IPS-20b (cell line): Measurements from ENCODE around the gene ABCG1.

Experiments used
- H3K27ac ChIP-seq: one replicate; pipeline ENCODE4 v1.5.1; 2013; ENCODE audit warnings: low read length
- H3K27me3 ChIP-seq: 2 replicates; pipeline ENCODE4 v1.6.1; 2013; ENCODE audit warnings: mild to moderate bottlenecking, low read length, inconsistent platforms; ENCODE audit not compliant: insufficient read depth
- H3K36me3 ChIP-seq: 2 replicates; pipeline ENCODE4 v1.6.1; 2013; ENCODE audit warnings: low read depth, mild to moderate bottlenecking, inconsistent platforms, low read length, moderate library complexity; ENCODE audit not compliant: insufficient read depth
- H3K4me1 ChIP-seq: 2 replicates; pipeline ENCODE4 v1.6.1; 2013; ENCODE audit warnings: mild to moderate bottlenecking, control low read depth, inconsistent platforms, low read length, moderate library complexity; ENCODE audit not compliant: insufficient read depth
- H3K4me3 ChIP-seq: 2 replicates; pipeline ENCODE4 v1.5.1; 2013; ENCODE audit warnings: mild to moderate bottlenecking, low read length, inconsistent platforms
- H3K9ac ChIP-seq: 2 replicates; pipeline ENCODE4 v1.6.1; 2013; ENCODE audit warnings: low read depth, mild to moderate bottlenecking, inconsistent platforms, low read length, moderate library complexity
- H3K9me3 ChIP-seq: 2 replicates; pipeline ENCODE4 v1.6.1; 2013; ENCODE audit warnings: mild to moderate bottlenecking, low read depth, low read length, inconsistent platforms; ENCODE audit not compliant: insufficient read depth

ABCG1 gene

DNA sequence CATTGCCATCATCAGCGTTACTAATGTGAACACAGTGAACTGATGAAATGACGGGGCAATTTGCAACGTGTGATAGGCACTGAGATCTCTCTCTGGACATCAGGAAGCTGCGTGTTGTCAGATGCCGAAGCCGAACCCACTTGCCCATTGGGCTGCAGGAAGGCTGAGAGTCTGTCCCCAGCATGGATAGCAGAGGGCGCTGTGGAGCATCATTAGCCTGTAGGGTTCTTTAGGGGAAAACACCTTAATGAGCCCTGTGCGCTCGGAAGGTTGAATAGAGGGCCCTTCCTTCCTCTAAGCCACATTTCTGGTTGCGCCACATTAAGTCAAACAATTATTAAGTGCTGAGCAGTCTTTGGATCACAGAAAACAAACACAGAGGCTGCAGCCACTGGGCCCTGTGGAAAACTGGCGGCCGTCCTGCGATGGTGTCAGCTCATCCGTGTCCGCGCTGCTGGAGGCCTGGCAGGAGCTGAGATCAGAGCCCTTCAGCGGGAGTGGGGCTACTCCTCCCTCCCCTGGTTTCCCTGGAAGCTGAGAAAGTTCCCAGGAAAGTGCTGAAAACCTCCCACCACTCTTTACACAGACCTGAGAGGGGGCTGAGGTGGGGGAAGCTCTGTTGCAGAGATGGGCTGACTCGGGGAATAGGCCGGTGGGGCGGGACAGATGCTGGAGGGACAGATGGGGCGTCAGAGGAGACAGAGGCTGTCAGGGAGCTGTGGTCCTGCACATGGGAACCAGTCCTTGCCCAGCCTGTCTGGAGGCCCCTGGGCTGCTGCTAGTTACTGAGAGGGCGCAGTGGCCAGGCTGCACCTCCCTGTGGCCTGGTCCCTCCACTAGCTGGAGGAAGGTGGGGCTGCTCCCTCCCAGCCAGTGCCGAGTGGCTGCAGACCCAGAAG is 119.1 kb downstream of the ABCG1 start:
- H3K27ac ChIP-seq, result no peak overlapping the region
- no peak overlapping the region for H3K9ac ChIP-seq
- H3K36me3 ChIP-seq, result no peaks in the 10 kb centered on the region
- peaks cover 18% of the 10 kb centered on the region; the same call in 1 of the 2 replicates for H3K4me1 ChIP-seq
- H3K27me3 ChIP-seq, result no peaks in the 10 kb centered on the region
- H3K4me3 ChIP-seq, result no peak overlapping the region
- H3K9me3 ChIP-seq, result no peaks in the 10 kb centered on the region

DNA sequence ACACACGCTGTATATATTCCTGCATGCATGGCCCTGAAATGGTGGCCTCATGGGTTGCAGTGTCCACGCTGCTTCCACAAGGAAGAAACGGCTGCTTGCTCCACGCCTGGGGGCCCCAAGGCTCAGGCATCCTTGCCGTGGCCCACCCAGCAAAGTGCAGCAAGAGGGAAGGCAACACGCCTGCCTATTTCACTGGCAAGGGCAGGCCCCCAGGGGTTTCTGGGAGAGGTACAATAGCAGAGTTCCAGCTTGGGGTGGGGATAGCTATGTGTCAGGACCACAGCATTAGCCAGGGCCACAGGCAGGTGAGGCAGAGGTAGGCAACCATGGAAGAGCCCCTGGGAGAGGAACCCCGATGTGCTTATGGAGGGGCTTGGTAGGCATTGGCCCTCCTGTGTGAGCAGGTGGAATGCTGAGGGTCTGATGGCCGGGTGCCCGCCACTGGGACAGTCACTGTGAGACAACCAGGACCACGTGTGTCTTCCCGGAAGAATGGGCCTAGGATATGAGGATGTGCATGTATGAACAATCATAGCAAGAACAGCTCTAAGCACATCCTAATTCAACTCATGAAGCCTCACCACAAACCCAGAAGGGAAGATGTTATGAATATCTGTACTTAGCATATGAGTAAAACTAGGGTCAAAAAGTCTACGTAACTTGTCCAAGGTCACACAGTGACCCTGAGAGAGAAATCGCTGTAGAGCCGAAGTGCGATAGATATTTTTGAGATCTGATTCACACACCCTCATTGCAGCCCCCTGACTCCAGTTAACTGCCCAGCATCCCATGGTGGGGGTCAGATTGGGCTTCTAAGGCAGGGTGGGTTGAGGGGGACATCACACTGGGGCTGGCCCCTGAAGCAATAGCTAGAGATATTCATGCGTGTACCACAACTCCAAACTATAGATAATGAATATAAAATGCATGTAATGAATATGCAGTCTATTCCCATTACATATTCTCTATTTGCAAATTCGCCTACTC is 120.1 kb downstream of the ABCG1 start:
- Histone ChIP-seq H3K4me3 (no peak overlapping the region), H3K27me3 (no peaks in the 10 kb centered on the region), H3K27ac (no peak overlapping the region), H3K9ac (no peak overlapping the region), H3K36me3 (no peaks in the 10 kb centered on the region), H3K4me1 (peaks cover 18% of the 10 kb centered on the region; the same call in 1 of the 2 replicates), H3K9me3 (no peaks in the 10 kb centered on the region)

DNA sequence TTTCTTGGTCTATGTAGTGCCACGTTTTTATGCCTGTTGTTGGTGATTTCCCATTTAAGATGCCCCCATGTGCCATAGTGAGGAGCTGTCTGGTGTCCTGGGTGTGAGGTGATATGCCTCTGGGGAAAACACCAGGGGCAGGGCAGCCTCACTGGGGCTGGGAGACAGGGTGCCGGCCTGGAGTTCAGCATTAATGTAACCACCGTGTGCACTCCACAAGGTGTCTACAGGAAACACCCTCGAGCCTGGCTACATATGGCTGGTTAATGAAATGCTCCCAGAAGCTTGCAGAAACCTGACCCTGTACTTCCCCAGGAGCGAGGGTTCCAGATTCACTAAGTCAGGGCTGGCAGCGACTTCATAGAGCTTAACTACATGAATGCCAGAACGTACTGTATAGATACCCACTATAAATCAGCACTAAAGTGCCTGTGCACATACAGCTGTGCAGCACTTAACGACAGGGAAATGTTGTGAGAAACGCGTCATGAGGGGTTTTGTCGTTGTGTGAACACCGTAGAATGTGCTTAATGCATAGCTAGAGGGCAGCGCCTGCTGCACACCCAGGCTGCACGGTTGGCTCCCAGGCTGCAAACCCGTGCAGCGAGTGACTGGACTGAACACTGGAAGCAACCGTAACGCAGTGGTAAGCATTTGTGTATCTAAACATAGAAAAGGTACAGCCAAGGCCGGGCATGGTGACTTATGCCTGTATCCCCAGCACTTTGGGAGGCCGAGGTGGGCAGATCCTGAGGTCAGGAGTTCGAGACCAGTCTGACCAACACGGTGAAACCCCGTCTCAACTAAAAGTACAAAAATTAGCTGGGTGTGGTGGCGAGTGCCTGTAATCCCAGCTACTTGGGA is 121.5 kb downstream of the ABCG1 start:
- Histone ChIP-seq H3K9me3 (no peaks in the 10 kb centered on the region), H3K4me1 (peaks cover 16% of the 10 kb centered on the region; the same call in 1 of the 2 replicates), H3K4me3 (no peak overlapping the region), H3K36me3 (no peaks in the 10 kb centered on the region), H3K27ac (no peak overlapping the region), H3K9ac (no peak overlapping the region), H3K27me3 (no peaks in the 10 kb centered on the region)

DNA sequence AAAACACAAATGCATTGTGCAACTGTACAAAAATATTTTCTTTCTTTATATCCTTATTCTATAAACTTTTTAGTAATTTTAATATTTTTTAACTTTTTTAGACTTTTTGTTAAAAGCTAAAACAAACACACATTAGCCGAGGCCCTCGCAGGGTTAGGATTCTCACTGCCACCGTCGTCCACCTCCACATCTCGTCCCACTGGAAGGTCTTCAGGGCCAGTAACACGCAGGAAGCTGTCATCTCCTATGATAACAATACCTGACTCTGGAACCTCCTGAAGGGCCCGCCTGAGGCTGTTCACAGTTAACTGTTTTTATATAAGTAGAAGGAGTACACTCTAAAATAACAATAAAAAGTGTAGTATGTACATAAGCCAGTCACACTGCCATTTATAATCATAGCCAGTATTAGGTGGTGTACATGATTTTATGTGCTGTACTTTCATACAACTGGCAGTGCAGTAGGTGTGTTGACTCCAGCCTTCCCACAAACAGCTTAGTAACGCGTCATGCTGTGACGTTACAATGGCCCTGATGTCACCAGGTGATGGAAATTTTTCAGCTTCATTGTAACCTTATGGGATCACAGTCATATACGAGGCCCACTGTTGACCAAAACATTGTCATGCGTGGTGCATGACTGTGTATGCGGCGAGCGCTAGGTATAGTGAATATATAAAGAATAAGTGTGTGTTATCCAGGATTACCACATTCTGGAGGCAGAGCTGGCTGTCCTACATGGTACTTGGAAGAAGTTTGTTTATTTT is 123.0 kb downstream of the ABCG1 start:
- Histone ChIP-seq H3K36me3 (no peaks in the 10 kb centered on the region), H3K4me3 (no peak overlapping the region), H3K27ac (no peak overlapping the region), H3K9me3 (no peaks in the 10 kb centered on the region), H3K4me1 (peaks cover 4% of the 10 kb centered on the region; the same call in 1 of the 2 replicates), H3K9ac (no peak overlapping the region), H3K27me3 (no peaks in the 10 kb centered on the region)

- H3K27ac ChIP-seq, result no peak overlapping the region
- no peaks in the 10 kb centered on the region for H3K27me3 ChIP-seq
These were observed 124.2 kb downstream of the ABCG1 start for GRCh38 chr21:42343101-42343500.

GRCh38 chr21:42343556-42343955 is 124.6 kb downstream of the ABCG1 start:
- Histone ChIP-seq H3K4me3 (no peak overlapping the region), H3K36me3 (no peaks in the 10 kb centered on the region), H3K9me3 (no peaks in the 10 kb centered on the region), H3K9ac (no peak overlapping the region), H3K4me1 (no peaks in the 10 kb centered on the region), H3K27me3 (no peaks in the 10 kb centered on the region), H3K27ac (no peak overlapping the region)

More at GRCh38 chr21:42343101-42343500, 124.2 kb downstream of the ABCG1 start:
- no peaks in the 10 kb centered on the region for H3K9me3 ChIP-seq
- H3K4me1 ChIP-seq, result peaks cover 2% of the 10 kb centered on the region; the same call in 1 of the 2 replicates
- no peaks in the 10 kb centered on the region for H3K36me3 ChIP-seq
- no peak overlapping the region for H3K4me3 ChIP-seq
- no peak overlapping the region for H3K9ac ChIP-seq

- Histone ChIP-seq H3K9ac (no peak overlapping the region), H3K36me3 (no peaks in the 10 kb centered on the region), H3K27me3 (no peaks in the 10 kb centered on the region), H3K27ac (no peak overlapping the region), H3K4me1 (no peaks in the 10 kb centered on the region), H3K9me3 (no peaks in the 10 kb centered on the region), H3K4me3 (no peak overlapping the region)
These were observed 125.1 kb downstream of the ABCG1 start for GRCh38 chr21:42343963-42344510.

GRCh38 chr21:42344631-42345030 is 125.7 kb downstream of the ABCG1 start:
- Histone ChIP-seq H3K4me3 (no peak overlapping the region), H3K4me1 (no peaks in the 10 kb centered on the region), H3K9ac (no peak overlapping the region), H3K27ac (no peak overlapping the region), H3K36me3 (no peaks in the 10 kb centered on the region), H3K9me3 (no peaks in the 10 kb centered on the region), H3K27me3 (no peaks in the 10 kb centered on the region)

- Histone ChIP-seq H3K4me1 (no peaks in the 10 kb centered on the region), H3K9ac (no peak overlapping the region), H3K36me3 (no peaks in the 10 kb centered on the region), H3K27ac (no peak overlapping the region), H3K9me3 (no peaks in the 10 kb centered on the region), H3K27me3 (no peaks in the 10 kb centered on the region), H3K4me3 (no peak overlapping the region)
These were observed 127.5 kb downstream of the ABCG1 start for GRCh38 chr21:42346441-42346840.
